SK-N-SH (cell line): Measurements from ENCODE around the gene ACACA. TPM values are rescaled to one million over a fixed set of nuclear protein-coding genes. Genes with fewer than 3 reads are reported as not detected.
A peak's percentile ranks its signal among the peaks of the same experiment; 100 is the strongest.
"Not testable (repeated sequence)": the region's sequence is repeated elsewhere in the genome, so short reads cannot be mapped to it uniquely, and the experiment has no call there.

Experiments
- CTCF ChIA-PET: fragments of 300-600, 350-600 bp; formaldehyde crosslinking; extraction: SDS; loops from one replicate; lab custom pipeline; 2021; lab: Yijun Ruan, JAX
- POLR2A ChIA-PET: fragments of 350-600 bp; sonication (Branson Sonifier 250); formaldehyde crosslinking; extraction: SDS; loops from one replicate; lab custom pipeline; 2020; ENCODE audit warnings: antibody characterized with exemption, inconsistent platforms; lab: Yijun Ruan, JAX
- DNase-seq: peaks from one replicate; pipeline ENCODE4 v3.0.0; 2012
- H2AFZ ChIP-seq: fragments of 200-600 bp; sonication (generic); 2 replicates; pipeline ENCODE4 v1.8.1; 2016; ENCODE audit warnings: antibody characterized with exemption, mild to moderate bottlenecking, low read depth
- H3F3A ChIP-seq: fragments of 200-600 bp; sonication (generic); replicated peaks from 2 replicates; pipeline ENCODE3; 2016; ENCODE audit warnings: antibody characterized with exemption, mild to moderate bottlenecking; ENCODE audit not compliant: insufficient read depth
- H3K27ac ChIP-seq, 2 experiments: fragments of 200-500 bp in 1 of 2; fragments of 200-600 bp in 1 of 2; sonication (Bioruptor generic) in 1 of 2; sonication (generic), shearing (Covaris generic) in 1 of 2; 2 replicates each; pipeline versions ENCODE4 v1.5.1 to v1.6.1; 2014 to 2016; ENCODE audit warnings: low read depth in 2 of 2, inconsistent platforms in 1 of 2, low read length in 1 of 2, mild to moderate bottlenecking in 1 of 2, mixed read lengths in 1 of 2
- H3K27me3 ChIP-seq: fragments of 200-600 bp; sonication (generic), shearing (Covaris generic); 2 replicates; pipeline ENCODE4 v1.6.1; 2016; ENCODE audit warnings: mixed run types; ENCODE audit not compliant: insufficient read depth
- H3K36me3 ChIP-seq, 2 experiments: fragments of 200-500 bp in 1 of 2; fragments of 200-600 bp in 1 of 2; sonication (Bioruptor generic) in 1 of 2; sonication (generic) in 1 of 2; replicated peaks in 1 of 2; 2 replicates each; pipeline versions ENCODE3 to v1.5.1; 2014 to 2016; ENCODE audit warnings: low read length in 1 of 2, mild to moderate bottlenecking in 1 of 2; ENCODE audit not compliant: insufficient read depth in 2 of 2, control insufficient read depth in 1 of 2
- H3K4me1 ChIP-seq, 2 experiments: fragments of 200-500 bp in 1 of 2; fragments of 200-600 bp in 1 of 2; sonication (Bioruptor generic) in 1 of 2; sonication (generic), shearing (Covaris generic) in 1 of 2; 2 replicates each; pipeline versions ENCODE4 v1.5.1 to v1.6.1; 2014 to 2016; ENCODE audit warnings: low read depth in 1 of 2, low read length in 1 of 2, mixed run types in 1 of 2; ENCODE audit not compliant: insufficient read depth in 2 of 2, control insufficient read depth in 1 of 2
- H3K4me2 ChIP-seq: fragments of 200-600 bp; sonication (generic), shearing (Covaris generic); 2 replicates; pipeline ENCODE4 v1.6.1; 2017; ENCODE audit warnings: mixed run types
- H3K4me3 ChIP-seq, 2 experiments: fragments of 200-500 bp in 1 of 2; fragments of 200-600 bp in 1 of 2; sonication (Bioruptor generic) in 1 of 2; sonication (generic), shearing (Covaris generic) in 1 of 2; 2 replicates each; pipeline versions ENCODE4 v1.5.1 to v1.8.1; 2014 to 2016; ENCODE audit warnings: low read depth in 2 of 2, inconsistent platforms in 1 of 2, low read length in 1 of 2, mild to moderate bottlenecking in 1 of 2, mixed read lengths in 1 of 2, moderate library complexity in 1 of 2
- H3K79me2 ChIP-seq: fragments of 200-600 bp; sonication (generic); 2 replicates; pipeline ENCODE4 v1.8.1; 2017; ENCODE audit warnings: mild to moderate bottlenecking; ENCODE audit not compliant: insufficient read depth
- H3K9ac ChIP-seq: fragments of 200-600 bp; sonication (generic); 2 replicates; pipeline ENCODE4 v1.6.1; 2017; ENCODE audit warnings: mixed run types
- H3K9me2 ChIP-seq: fragments of 200-600 bp; sonication (generic); 2 replicates; pipeline ENCODE4 v1.6.1; 2017; ENCODE audit warnings: mixed run types
- H3K9me3 ChIP-seq: fragments of 200-600 bp; sonication (generic); 2 replicates; pipeline ENCODE4 v1.6.1; 2017; ENCODE audit warnings: mixed run types, mild to moderate bottlenecking, moderate library complexity
- H4K20me1 ChIP-seq: fragments of 200-600 bp; sonication (generic); 2 replicates; pipeline ENCODE4 v1.6.1; 2017; ENCODE audit warnings: mild to moderate bottlenecking, mixed run types; ENCODE audit not compliant: insufficient read depth
- CTCF ChIP-seq: fragments of 200-600 bp; sonication (generic); IDR thresholded peaks from 2 replicates; pipeline ENCODE4 v1.6.1; 2017; ENCODE audit warnings: antibody characterized with exemption, mild to moderate bottlenecking, moderate library complexity
- FOXJ3 ChIP-seq: sonication (generic); formaldehyde crosslinking; IDR thresholded peaks from 2 replicates; pipeline ENCODE4 v1.5.1; 2020; ENCODE audit warnings: mild to moderate bottlenecking, missing genetic modification reagents
- JUND ChIP-seq: IDR thresholded peaks from 2 replicates; pipeline ENCODE4 v1.4.0; 2012
- MAX ChIP-seq: IDR thresholded peaks from 2 replicates; pipeline ENCODE4 v1.4.0; 2012; ENCODE audit warnings: low read depth
- MXI1 ChIP-seq: IDR thresholded peaks from 2 replicates; pipeline ENCODE4 v1.6.1; 2012; ENCODE audit warnings: mild to moderate bottlenecking, low read depth, low read length, improper control_type of control experiment
- PBX3 ChIP-seq: IDR thresholded peaks from 2 replicates; pipeline ENCODE4; 2012
- RFX5 ChIP-seq: IDR thresholded peaks from 2 replicates; pipeline ENCODE4 v1.6.1; 2012; ENCODE audit warnings: mild to moderate bottlenecking, improper control_type of control experiment, low read length
- YY1 ChIP-seq: IDR thresholded peaks from 2 replicates; pipeline ENCODE4 v1.4.0; 2012; ENCODE audit warnings: low read depth, mild to moderate bottlenecking
- WGBS: methylation state at CpG from one replicate; pipeline ENCODE4 v1.1.6; 2017; ENCODE audit warnings: low lambda C conversion rate; 5-methylcytosine and 5-hydroxymethylcytosine counted together
- polyA plus RNA-seq, 3 experiments: library from polyadenylated mRNA; depleted of rRNA; stranded (reverse); fragments of >200 nt; gene quantifications; 2 replicates each; pipeline ENCODE4 v1.2.3, GENCODE V29; 2012

The ACACA gene
- polyA plus RNA-seq, 1 of the 3 experiments (the other 2 are of a cell fraction): 27.2 TPM

- 94% methylated on average over 7 of the region's 7 CpGs for WGBS
- peaks cover 77% of the 10 kb centered on the region for H3K79me2 ChIP-seq
These were observed 7.4 kb upstream of the ACACA start for GRCh38 chr17:37413875-37414519.

GRCh38 chr17:37410357-37410756 is 3.7 kb upstream of the ACACA start:
- no peak overlapping the region for H3K4me3 ChIP-seq
- H3K79me2 ChIP-seq: peaks cover 73% of the 10 kb centered on the region
- WGBS: 99% methylated on average over 3 of the region's 3 CpGs
- CTCF ChIA-PET: interaction anchor here (0.6 to 1.5 kb wide), 4 partner anchors 9 to 170 kb away, joined by 3 to 4 read pairs (median 3); no protein-coding TSS in a partner anchor
- no peak overlapping the region for H3K9ac ChIP-seq
- no peaks in the 10 kb centered on the region for H3K9me3 ChIP-seq
- no peak overlapping the region for H3K4me2 ChIP-seq
- no peaks in the 10 kb centered on the region for H3K27me3 ChIP-seq
- H2AFZ ChIP-seq: no peak overlapping the region
- peaks cover 12% of the 10 kb centered on the region for H3F3A ChIP-seq
- no peaks in the 10 kb centered on the region; a peak in 1 of 4 replicates for H3K4me1 ChIP-seq
- H4K20me1 ChIP-seq: no peaks in the 10 kb centered on the region
- POLR2A ChIA-PET: no interaction called here
- no peaks in the 10 kb centered on the region for H3K9me2 ChIP-seq
- H3K36me3 ChIP-seq: peaks cover 9 to 50% of the 10 kb centered on the region in 2 experiments
- TF ChIP-seq CTCF (no peak), RFX5 (no peak), FOXJ3 (CRISPR knock-in tag) (no peak), MXI1 (no peak), PBX3 (no peak), MAX (no peak), JUND (no peak)
- no peak overlapping the region for H3K27ac ChIP-seq
- no peak for DNase-seq

More at GRCh38 chr17:37413875-37414519, 7.4 kb upstream of the ACACA start:
- no peaks in the 10 kb centered on the region for H3K9me3 ChIP-seq
- H3K4me1 ChIP-seq: no peaks in the 10 kb centered on the region
- CTCF ChIA-PET: interaction anchor here (1.1 to 1.2 kb wide), 2 partner anchors 16 to 41 kb away, joined by 3 to 4 read pairs; no protein-coding TSS in a partner anchor
- H3K4me3 ChIP-seq: no peak overlapping the region
- peak; percentile 7 for DNase-seq
- H3K27ac ChIP-seq: no peak overlapping the region
- POLR2A ChIA-PET: no interaction called here
- H3K9ac ChIP-seq: no peak overlapping the region
- peaks cover 10% of the 10 kb centered on the region for H3F3A ChIP-seq
- no peak overlapping the region for H3K4me2 ChIP-seq
- no peaks in the 10 kb centered on the region for H3K27me3 ChIP-seq
- TF ChIP-seq YY1 (no peak), CTCF (peak; percentile 54)
- no peaks in the 10 kb centered on the region for H3K9me2 ChIP-seq
- H3K36me3 ChIP-seq: peaks cover 9 to 69% of the 10 kb centered on the region in 2 experiments
- H2AFZ ChIP-seq: no peak overlapping the region
- H4K20me1 ChIP-seq: no peaks in the 10 kb centered on the region

- H2AFZ ChIP-seq, DNase-seq, H4K20me1 ChIP-seq, H3F3A ChIP-seq, H3K27ac ChIP-seq, POLR2A ChIA-PET, H3K4me1 ChIP-seq, H3K9me3 ChIP-seq, H3K27me3 ChIP-seq, H3K9ac ChIP-seq, H3K9me2 ChIP-seq: not testable (repeated sequence)
- Histone ChIP-seq H3K36me3 (peaks cover 5 to 28% of the 10 kb centered on the region in 2 experiments), H3K4me2 (peak overlapping the region; percentile 90), H3K79me2 (peaks cover 70% of the 10 kb centered on the region), H3K4me3 (peak overlapping the region in 1 of 2 experiments; percentile 91; a peak in 1 of 4 replicates)
- CTCF ChIA-PET: interaction anchor here (0.8 to 2.8 kb wide), 3 partner anchors 35 to 360 kb away, joined by 3 to 9 read pairs (median 3); no protein-coding TSS in a partner anchor
- WGBS: 97% methylated on average over 13 of the region's 13 CpGs
These were observed 1.5 kb upstream of the ACACA start for GRCh38 chr17:37408145-37408479.
